A549 (cell line): ENCODE data around the gene OMP. TPM values are rescaled to one million over a fixed set of nuclear protein-coding genes. Genes with fewer than 3 reads are reported as not detected.

Experiments
- ATAC-seq, 2 experiments: fragments of 200-7000 bp in 1 of 2; fragments of >200 bp in 1 of 2; cut with Nextera tagmentation in 1 of 2; cut with Tn5 transposase in 1 of 2; 3 replicates each; pipeline versions ENCODE4 v1.8.0 to v1.9.1; 2018 to 2020; ENCODE audit warnings: mild to moderate bottlenecking in 1 of 2, moderate library complexity in 1 of 2
- CTCF ChIA-PET: fragments of 300-600 bp; sonication (Branson Sonifier 250); formaldehyde crosslinking; extraction: SDS; loops from one replicate; lab custom pipeline; 2021; ENCODE audit warnings: antibody characterized with exemption, inconsistent platforms; lab: Yijun Ruan, JAX
- POLR2A ChIA-PET: fragments of 350-600 bp; formaldehyde crosslinking; extraction: SDS; loops from one replicate; lab custom pipeline; 2021; ENCODE audit warnings: antibody characterized with exemption, inconsistent platforms; lab: Yijun Ruan, JAX
- DNase-seq, 2 experiments: peaks; one replicate each; pipeline versions ENCODE4 v3.0.0 to v3.0.0-alpha.2; 2011 to 2016; ENCODE audit warnings: low read depth in 1 of 2, low spot score in 1 of 2
- FAIRE-seq: peaks from 2 replicates; lab custom pipeline; 2011; peaks lifted over from hg19 to GRCh38; lab: Jason Lieb, UNC
- H3K27ac ChIP-seq, 2 experiments: fragments of >200 bp; sonication (Bioruptor Twin); formaldehyde crosslinking; 3 replicates each; pipeline ENCODE4 v1.5.1; 2016 to 2017
- H3K4me1 ChIP-seq: fragments of >200 bp; sonication (Bioruptor Twin); formaldehyde crosslinking; 3 replicates; pipeline ENCODE4 v1.6.1; 2016
- H3K4me2 ChIP-seq: fragments of >200 bp; sonication (Bioruptor Twin); formaldehyde crosslinking; 3 replicates; pipeline ENCODE4 v1.6.1; 2016
- H3K4me3 ChIP-seq: fragments of >200 bp; sonication (Bioruptor Twin); formaldehyde crosslinking; 3 replicates; pipeline ENCODE4 v1.5.1; 2016
- H3K9me3 ChIP-seq: fragments of >200 bp; sonication (Bioruptor Twin); formaldehyde crosslinking; 3 replicates; pipeline ENCODE4 v1.6.1; 2016
- ATOH8 ChIP-seq: fragments of 250-450 bp; sonication (Bioruptor Pico); IDR thresholded peaks from 2 replicates; pipeline ENCODE4 v1.5.0; 2020; ENCODE audit warnings: low read depth, mild to moderate bottlenecking, moderate library complexity
- CBX2 ChIP-seq: fragments of 200-600 bp; sonication (generic); IDR thresholded peaks from 2 replicates; pipeline ENCODE4 v1.6.1; 2016; ENCODE audit warnings: low read depth, mild to moderate bottlenecking, borderline replicate concordance
- CHD2 ChIP-seq: fragments of 150-350 bp; IDR thresholded peaks from 2 replicates; pipeline ENCODE4 v1.6.1; 2014; ENCODE audit warnings: low read length; ENCODE audit not compliant: partially characterized antibody
- CTCF ChIP-seq: fragments of >200 bp; sonication (Bioruptor Twin); formaldehyde crosslinking; IDR thresholded peaks from 3 replicates; pipeline ENCODE4 v1.5.1; 2016
- EHF ChIP-seq: fragments of 250-450 bp; sonication (Bioruptor Pico); IDR thresholded peaks from 2 replicates; pipeline ENCODE4 v1.5.0; 2020; ENCODE audit warnings: mild to moderate bottlenecking
- FOSB ChIP-seq: fragments of 250-450 bp; sonication (Bioruptor Pico); IDR thresholded peaks from 2 replicates; pipeline ENCODE4 v1.5.0; 2020; ENCODE audit warnings: mild to moderate bottlenecking, moderate library complexity
- FOSL2 ChIP-seq, 2 experiments: fragments of 450-650 bp in 1 of 2; fragments of >200 bp in 1 of 2; sonication (Bioruptor Twin) in 1 of 2; formaldehyde crosslinking; IDR thresholded peaks; 2 replicates each; pipeline versions ENCODE4 v1.5.0 to v1.6.1; 2016 to 2020; ENCODE audit warnings: mild to moderate bottlenecking in 1 of 2, moderate library complexity in 1 of 2
- FOXS1 ChIP-seq: fragments of 250-450 bp; sonication (Bioruptor Pico); IDR thresholded peaks from 2 replicates; pipeline ENCODE4 v1.5.0; 2020; ENCODE audit warnings: mild to moderate bottlenecking, moderate library complexity
- GATA3 ChIP-seq: IDR thresholded peaks from 2 replicates; pipeline ENCODE4 v1.6.1; 2012; ENCODE audit warnings: borderline replicate concordance
- HEYL ChIP-seq: fragments of 250-450 bp; sonication (Bioruptor Pico); IDR thresholded peaks from 2 replicates; pipeline ENCODE4 v1.8.0; 2021; ENCODE audit warnings: mild to moderate bottlenecking, moderate library complexity
- HOXB13 ChIP-seq: fragments of 250-450 bp; sonication (Bioruptor Pico); IDR thresholded peaks from 2 replicates; pipeline ENCODE4 v1.5.0; 2020; ENCODE audit warnings: low read depth, mild to moderate bottlenecking, moderate library complexity
- JUN ChIP-seq, 2 experiments: fragments of >200 bp; sonication (Bioruptor Twin); formaldehyde crosslinking; IDR thresholded peaks; 2 replicates in 1 of 2; 3 replicates in 1 of 2; pipeline ENCODE4 v1.6.1; 2016 to 2017
- JUNB ChIP-seq: fragments of >200 bp; sonication (Bioruptor Twin); formaldehyde crosslinking; IDR thresholded peaks from 2 replicates; pipeline ENCODE4 v1.6.1; 2016
- MAX ChIP-seq: IDR thresholded peaks from 2 replicates; pipeline ENCODE4 v1.6.1; 2012
- MAZ ChIP-seq: fragments of 150-350 bp; IDR thresholded peaks from 2 replicates; pipeline ENCODE4 v1.6.1; 2014; ENCODE audit warnings: antibody characterized with exemption, low read depth, low read length, borderline replicate concordance
- NFE2L2 ChIP-seq: fragments of 150-350 bp; conservative IDR thresholded peaks from 2 replicates; pipeline ENCODE4 v1.6.1; 2014; ENCODE audit warnings: low read length
- NPAS2 ChIP-seq: fragments of 250-450 bp; sonication (Bioruptor Pico); IDR thresholded peaks from 2 replicates; pipeline ENCODE4 v1.8.0; 2022; ENCODE audit warnings: mild to moderate bottlenecking, moderate library complexity, borderline replicate concordance
- NR3C1 ChIP-seq: fragments of >200 bp; sonication (Bioruptor Twin); formaldehyde crosslinking; IDR thresholded peaks from 3 replicates; pipeline ENCODE4 v1.6.1; 2017
- POLR2AphosphoS2 ChIP-seq: conservative IDR thresholded peaks from 2 replicates; pipeline ENCODE4 v1.6.1; 2012; ENCODE audit warnings: low read length, improper control_type of control experiment, inconsistent platforms
- RAD21 ChIP-seq, 2 experiments: fragments of >200 bp in 1 of 2; sonication (Bioruptor Twin) in 1 of 2; formaldehyde crosslinking in 1 of 2; IDR thresholded peaks in 1 of 2; conservative IDR thresholded peaks in 1 of 2; 2 replicates in 1 of 2; 3 replicates in 1 of 2; pipeline ENCODE4 v1.6.1; 2012 to 2018; ENCODE audit warnings: inconsistent platforms in 1 of 2
- REST ChIP-seq: fragments of 200-600 bp; sonication (generic); IDR thresholded peaks from 2 replicates; pipeline ENCODE4 v1.6.1; 2016; ENCODE audit warnings: antibody characterized with exemption, mild to moderate bottlenecking, moderate library complexity
- RFX5 ChIP-seq: fragments of 450-650 bp; IDR thresholded peaks from 2 replicates; pipeline ENCODE4 v1.7.1; 2014; ENCODE audit warnings: antibody characterized with exemption, mild to moderate bottlenecking, moderate library complexity
- SREBF2 ChIP-seq: fragments of 450-650 bp; IDR thresholded peaks from 2 replicates; pipeline ENCODE4 v1.6.1; 2014; ENCODE audit warnings: mild to moderate bottlenecking, moderate library complexity
- ZC3H11A ChIP-seq: fragments of 450-650 bp; IDR thresholded peaks from 2 replicates; pipeline ENCODE4 v1.6.1; 2014; ENCODE audit warnings: antibody characterized with exemption, mild to moderate bottlenecking
- WGBS: methylation state at CpG from one replicate; pipeline ENCODE4 v1.1.6; 2017; ENCODE audit errors: missing lambda C conversion rate; 5-methylcytosine and 5-hydroxymethylcytosine counted together
- polyA plus RNA-seq, 4 experiments: library from polyadenylated mRNA; depleted of rRNA in 3 of 4; stranded (reverse); fragments of >200 nt; fragmentation: RNase III in 1 of 4; extraction: RNeasy Plus Mini Kit Qiagen cat#74134 plus additional on column Dnase treatment in 1 of 4; gene quantifications; 2 replicates in 3 of 4; 3 replicates in 1 of 4; pipeline ENCODE4 v1.2.3, GENCODE V29; 2011 to 2017
- TF ChIP-seq, protein P1 (sequence below): IDR thresholded peaks from 2 replicates; pipeline ENCODE4 v1.6.1; 2012

The OMP gene
- polyA plus RNA-seq, 2 of the 4 experiments (the other 2 are of a cell fraction) = not detected

GRCh38 chr11:77086521-77087472 lies 15.8 kb upstream of the OMP start:
- no peak overlapping the region for H3K4me2 ChIP-seq
- no peak overlapping the region for H3K4me3 ChIP-seq
- TF ChIP-seq NFE2L2 (no peak), MAX (no peak), POLR2AphosphoS2 (no peak), EHF (CRISPR knock-in tag) (no peak), HEYL (no peak), HOXB13 (CRISPR knock-in tag) (no peak), ATOH8 (CRISPR knock-in tag) (no peak), FOXS1 (CRISPR knock-in tag) (no peak), NPAS2 (CRISPR knock-in tag) (no peak), RFX5 (no peak), FOSB (CRISPR knock-in tag) (no peak), CHD2 (no peak), RAD21 (conservative IDR thresholded peaks at IDR 0.05 in 1 of 2, IDR thresholded peaks at IDR 0.05 in 1 of 2) (no peak), NR3C1 (no peak), MAZ (no peak), FOSL2 (IDR thresholded peaks at IDR 0.05) (no peak), FOSL2 (CRISPR knock-in tag; IDR thresholded peaks at IDR 0.05) (no peak)
- TF ChIP-seq, protein P1, sequence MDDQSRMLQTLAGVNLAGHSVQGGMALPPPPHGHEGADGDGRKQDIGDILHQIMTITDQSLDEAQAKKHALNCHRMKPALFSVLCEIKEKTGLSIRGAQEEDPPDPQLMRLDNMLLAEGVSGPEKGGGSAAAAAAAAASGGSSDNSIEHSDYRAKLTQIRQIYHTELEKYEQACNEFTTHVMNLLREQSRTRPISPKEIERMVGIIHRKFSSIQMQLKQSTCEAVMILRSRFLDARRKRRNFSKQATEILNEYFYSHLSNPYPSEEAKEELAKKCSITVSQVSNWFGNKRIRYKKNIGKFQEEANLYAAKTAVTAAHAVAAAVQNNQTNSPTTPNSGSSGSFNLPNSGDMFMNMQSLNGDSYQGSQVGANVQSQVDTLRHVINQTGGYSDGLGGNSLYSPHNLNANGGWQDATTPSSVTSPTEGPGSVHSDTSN = no peak
- no peak for DNase-seq
- POLR2A ChIA-PET = no interaction called here
- CTCF ChIA-PET = interaction anchor here (0.6 to 11.6 kb wide), 5 partner anchors 9 to 41 kb away, joined by 3 to 290 read pairs (median 6); partner anchors contain the start of gene OMP
- ATAC-seq = no peak
- no peaks in the 10 kb centered on the region for H3K9me3 ChIP-seq
- 78% methylated on average over 15 of the region's 23 CpGs for WGBS
- no peak overlapping the region for H3K27ac ChIP-seq
- H3K4me1 ChIP-seq = peaks cover 6% of the 10 kb centered on the region; the same call in 1 of the 3 replicates
- no peak for FAIRE-seq

DNA sequence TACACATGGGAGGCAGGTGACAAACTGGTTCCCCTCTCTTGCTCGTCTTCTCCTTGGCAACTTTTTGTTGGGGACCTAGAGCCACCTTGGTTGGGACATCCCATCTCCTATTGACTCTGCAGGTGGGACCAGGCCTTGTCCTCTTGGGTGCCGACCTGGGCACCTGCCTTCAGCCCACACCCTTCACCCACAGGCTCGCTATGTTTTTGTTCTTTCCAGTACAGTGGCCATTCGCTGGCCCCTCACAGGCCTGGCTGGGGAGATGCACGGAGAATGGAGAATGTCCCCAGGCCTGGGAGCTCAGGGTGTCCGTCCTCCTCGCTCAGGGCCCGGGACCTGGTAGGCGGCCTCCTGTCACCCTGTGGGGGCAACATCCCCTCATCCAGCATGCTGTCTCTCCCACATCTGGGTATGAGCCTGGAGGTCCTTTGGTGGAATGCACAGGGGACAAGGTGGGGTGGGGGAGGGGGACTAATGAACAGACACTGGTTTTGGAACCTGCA lies 14.9 kb upstream of the OMP start:
- ChIA-PET POLR2A (no interaction called here), CTCF (interaction anchor here (4.9 to 11.6 kb wide), 4 partner anchors 14 to 35 kb away, joined by 50 to 290 read pairs (median 163); partner anchors contain the start of genes CAPN5 and OMP)
- H3K4me1 ChIP-seq = peaks cover 6% of the 10 kb centered on the region; the same call in 1 of the 3 replicates
- TF ChIP-seq GATA3 = no peak
- no peak for TF ChIP-seq JUN (IDR thresholded peaks at IDR 0.05)
- TF ChIP-seq CBX2 = no peak
- TF ChIP-seq ZC3H11A = no peak
- TF ChIP-seq ATOH8 (CRISPR knock-in tag) = no peak
- TF ChIP-seq MAX = no peak
- TF ChIP-seq MAZ = no peak
- TF ChIP-seq REST = no peak
- no peak for TF ChIP-seq CTCF
- no peak for TF ChIP-seq NR3C1
- no peak for TF ChIP-seq JUNB
- TF ChIP-seq SREBF2 = no peak
- no peak for TF ChIP-seq FOSL2 (IDR thresholded peaks at IDR 0.05)
- TF ChIP-seq FOSL2 (CRISPR knock-in tag; IDR thresholded peaks at IDR 0.05) = no peak
- no peaks in the 10 kb centered on the region for H3K9me3 ChIP-seq
- no peak for DNase-seq
- no peak for ATAC-seq
- H3K4me3 ChIP-seq = no peak overlapping the region
- H3K27ac ChIP-seq = no peak overlapping the region
- FAIRE-seq = no peak
- WGBS = 83% methylated on average over 9 of the region's 9 CpGs
- H3K4me2 ChIP-seq = no peak overlapping the region
